C4-2B (cell line): ENCODE measurements around the gene LCNL1.

Experiments used
- H3K27ac ChIP-seq: fragments of 450-650 bp; 2 replicates; pipeline ENCODE4 v1.5.1; 2017
- ZFX ChIP-seq: fragments of 450-650 bp; IDR thresholded peaks from 2 replicates; pipeline ENCODE4 v1.6.1; 2017
- TF ChIP-seq, protein P1 (sequence below): fragments of 450-650 bp; conservative IDR thresholded peaks from 2 replicates; pipeline ENCODE4 v1.5.1; 2017; ENCODE audit warnings: mild to moderate bottlenecking

LCNL1 gene

DNA sequence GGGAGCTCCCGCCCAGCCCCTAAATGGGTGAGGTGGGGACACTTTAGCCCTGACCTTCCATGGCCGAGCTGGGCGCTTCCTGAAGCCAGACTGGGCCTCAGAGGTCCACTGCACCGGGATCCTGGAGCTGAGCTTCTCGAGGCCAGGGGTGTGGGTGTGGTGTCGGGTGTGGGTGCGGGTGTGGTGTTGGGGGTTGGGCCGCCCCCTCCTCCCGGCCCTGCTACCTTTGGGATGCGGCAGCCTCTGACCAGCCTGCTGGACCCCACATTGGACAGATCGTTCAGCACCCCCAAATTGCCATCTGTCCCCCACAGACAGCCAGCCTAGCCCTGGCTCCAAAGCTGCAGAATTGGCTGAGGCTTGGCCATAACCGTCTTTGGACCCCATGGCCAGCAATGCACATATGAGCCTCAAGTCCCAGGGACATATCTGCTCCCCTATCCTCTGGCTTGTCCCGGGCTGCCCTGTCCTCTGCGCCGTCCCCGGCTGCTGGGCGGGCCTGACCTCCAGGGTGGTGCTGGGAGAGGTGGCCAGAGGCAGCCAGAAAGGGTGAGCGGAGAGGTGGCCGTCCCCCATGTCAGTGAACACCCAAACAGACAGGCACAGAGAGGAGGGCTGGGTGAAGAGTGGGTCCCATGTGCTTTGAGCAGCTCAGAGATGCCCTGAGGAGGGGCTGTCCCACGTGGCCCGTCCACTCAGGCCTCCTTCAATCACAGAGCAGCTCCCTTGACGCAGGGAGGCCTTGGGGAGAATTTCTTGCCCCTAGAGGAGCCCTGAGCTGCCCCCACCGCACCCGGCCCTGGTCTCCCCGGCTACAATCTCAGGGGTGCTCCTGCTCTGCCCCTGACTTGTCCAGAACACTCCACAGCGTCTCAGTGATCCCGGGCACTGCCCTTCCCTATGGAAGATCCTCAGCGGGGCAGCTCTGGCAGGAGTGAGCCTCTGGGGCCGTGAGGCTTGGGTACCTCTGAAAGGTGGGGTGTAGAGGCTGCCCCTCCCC is 8.9 kb upstream of the LCNL1 start:
- no peak overlapping the region for H3K27ac ChIP-seq
- TF ChIP-seq, protein P1, sequence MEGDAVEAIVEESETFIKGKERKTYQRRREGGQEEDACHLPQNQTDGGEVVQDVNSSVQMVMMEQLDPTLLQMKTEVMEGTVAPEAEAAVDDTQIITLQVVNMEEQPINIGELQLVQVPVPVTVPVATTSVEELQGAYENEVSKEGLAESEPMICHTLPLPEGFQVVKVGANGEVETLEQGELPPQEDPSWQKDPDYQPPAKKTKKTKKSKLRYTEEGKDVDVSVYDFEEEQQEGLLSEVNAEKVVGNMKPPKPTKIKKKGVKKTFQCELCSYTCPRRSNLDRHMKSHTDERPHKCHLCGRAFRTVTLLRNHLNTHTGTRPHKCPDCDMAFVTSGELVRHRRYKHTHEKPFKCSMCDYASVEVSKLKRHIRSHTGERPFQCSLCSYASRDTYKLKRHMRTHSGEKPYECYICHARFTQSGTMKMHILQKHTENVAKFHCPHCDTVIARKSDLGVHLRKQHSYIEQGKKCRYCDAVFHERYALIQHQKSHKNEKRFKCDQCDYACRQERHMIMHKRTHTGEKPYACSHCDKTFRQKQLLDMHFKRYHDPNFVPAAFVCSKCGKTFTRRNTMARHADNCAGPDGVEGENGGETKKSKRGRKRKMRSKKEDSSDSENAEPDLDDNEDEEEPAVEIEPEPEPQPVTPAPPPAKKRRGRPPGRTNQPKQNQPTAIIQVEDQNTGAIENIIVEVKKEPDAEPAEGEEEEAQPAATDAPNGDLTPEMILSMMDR: no peak
- TF ChIP-seq ZFX: no peak

DNA sequence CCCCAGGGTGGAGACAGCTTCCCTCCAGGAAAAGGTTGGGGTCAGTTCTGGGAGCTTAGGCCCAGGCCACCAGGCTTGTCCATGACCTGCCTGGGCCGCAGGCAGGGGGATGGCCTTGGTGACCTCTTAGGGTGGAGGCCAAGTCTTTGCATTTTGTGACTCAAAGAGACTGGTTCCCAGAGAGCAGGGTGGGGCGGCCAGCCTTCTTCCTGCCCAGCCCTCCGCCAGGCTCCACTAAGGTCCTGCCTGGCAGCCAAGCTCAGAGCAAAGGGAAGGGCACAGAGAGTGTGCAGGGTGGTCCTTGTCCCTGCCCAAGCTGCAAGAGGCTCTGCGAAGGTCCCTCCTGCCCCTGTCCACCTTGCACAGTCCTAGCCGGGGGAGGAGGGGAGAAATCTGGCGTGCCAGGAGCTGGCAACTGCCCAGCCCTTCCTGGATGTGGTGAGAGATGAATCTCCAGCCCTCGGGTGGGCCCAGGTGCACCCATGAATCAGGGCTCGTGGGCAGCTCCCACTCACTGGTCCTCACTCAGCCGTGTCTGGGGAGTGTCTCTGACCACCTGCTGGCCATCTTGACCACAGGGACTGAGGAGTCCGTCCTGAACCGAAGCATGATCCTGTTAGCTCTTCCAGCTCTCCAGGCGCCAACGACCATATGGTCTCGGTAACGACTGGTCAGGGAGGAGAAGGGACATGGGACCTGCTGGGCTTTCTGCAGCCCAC is 7.8 kb upstream of the LCNL1 start:
- H3K27ac ChIP-seq: no peak overlapping the region
- no peak for TF ChIP-seq ZFX
- TF ChIP-seq, protein P1: no peak

DNA sequence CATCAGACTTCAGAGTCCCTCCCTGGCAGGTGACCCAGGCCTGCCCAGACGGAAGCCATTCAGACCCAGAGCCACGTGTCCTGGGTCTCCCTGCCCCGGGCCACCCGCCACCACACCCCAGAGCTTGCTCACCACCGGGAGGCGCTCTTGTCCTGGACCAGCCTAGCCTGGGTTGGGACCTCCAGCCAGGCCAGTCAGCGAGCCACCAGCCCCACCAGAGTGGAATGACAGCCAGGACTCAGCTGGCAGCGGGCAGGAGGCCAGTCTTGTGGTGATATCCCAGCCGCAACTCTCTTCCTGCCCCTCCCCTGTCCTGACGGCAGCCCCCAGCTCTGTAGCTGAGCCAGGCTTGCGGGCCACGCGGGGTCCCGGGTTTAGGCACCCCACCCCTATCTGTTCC is 7.1 kb upstream of the LCNL1 start:
- H3K27ac ChIP-seq: no peak overlapping the region

DNA sequence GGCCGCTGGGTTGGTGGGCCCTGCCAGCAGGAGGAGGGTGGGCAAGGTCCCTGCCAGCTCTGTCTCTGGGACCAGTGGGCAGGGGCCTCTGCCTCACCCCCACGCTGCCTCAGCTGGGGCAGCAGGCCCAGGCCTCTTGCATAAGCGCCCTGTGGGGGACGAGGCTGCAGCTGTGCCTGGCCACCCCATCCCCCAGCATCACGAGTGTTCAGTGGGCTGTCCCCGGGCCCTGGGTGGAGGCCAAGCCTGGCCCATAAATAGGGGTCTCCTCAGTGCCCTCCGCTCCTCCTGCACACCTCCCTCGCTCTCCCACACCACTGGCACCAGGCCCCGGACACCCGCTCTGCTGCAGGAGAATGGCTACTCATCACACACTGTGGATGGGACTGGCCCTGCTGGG is 5.6 kb upstream of the LCNL1 start, which contains the start of gene PTGDS:
Gene PTGDS, plus strand, starts transcription at position 282 of the 400 bp plus-strand sequence. Its CDS starts 75 bp downstream, at position 357.
- no peak within 1 kb of the TSS for H3K27ac ChIP-seq
- TF ChIP-seq, protein P1: no peak
- TF ChIP-seq ZFX: no peak

More for the DNA sequence above, 7.1 kb upstream of the LCNL1 start:
- no peak for TF ChIP-seq ZFX
- TF ChIP-seq, protein P1: no peak

DNA sequence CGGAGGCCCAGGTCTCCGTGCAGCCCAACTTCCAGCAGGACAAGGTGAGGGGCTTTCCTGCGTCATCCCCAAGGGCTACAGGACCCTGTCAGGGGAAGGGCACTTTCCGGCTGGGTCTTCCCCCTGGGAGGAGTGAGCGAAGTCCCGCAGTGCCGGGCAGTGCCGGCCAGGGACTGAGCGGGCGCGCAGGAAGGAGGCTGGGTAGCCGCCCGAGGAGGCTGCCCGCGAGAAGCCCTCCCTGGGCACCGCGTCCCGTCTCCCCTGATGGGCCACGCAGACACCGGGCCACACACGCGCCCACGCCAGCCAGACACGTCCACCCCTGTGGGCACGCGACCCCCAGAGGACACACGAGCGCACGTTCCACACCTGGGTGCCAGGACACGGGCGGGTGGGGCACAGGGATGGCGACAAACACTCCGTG is 5.1 kb upstream of the LCNL1 start:
- TF ChIP-seq ZFX: no peak
- TF ChIP-seq, protein P1: no peak
- H3K27ac ChIP-seq: no peak overlapping the region

DNA sequence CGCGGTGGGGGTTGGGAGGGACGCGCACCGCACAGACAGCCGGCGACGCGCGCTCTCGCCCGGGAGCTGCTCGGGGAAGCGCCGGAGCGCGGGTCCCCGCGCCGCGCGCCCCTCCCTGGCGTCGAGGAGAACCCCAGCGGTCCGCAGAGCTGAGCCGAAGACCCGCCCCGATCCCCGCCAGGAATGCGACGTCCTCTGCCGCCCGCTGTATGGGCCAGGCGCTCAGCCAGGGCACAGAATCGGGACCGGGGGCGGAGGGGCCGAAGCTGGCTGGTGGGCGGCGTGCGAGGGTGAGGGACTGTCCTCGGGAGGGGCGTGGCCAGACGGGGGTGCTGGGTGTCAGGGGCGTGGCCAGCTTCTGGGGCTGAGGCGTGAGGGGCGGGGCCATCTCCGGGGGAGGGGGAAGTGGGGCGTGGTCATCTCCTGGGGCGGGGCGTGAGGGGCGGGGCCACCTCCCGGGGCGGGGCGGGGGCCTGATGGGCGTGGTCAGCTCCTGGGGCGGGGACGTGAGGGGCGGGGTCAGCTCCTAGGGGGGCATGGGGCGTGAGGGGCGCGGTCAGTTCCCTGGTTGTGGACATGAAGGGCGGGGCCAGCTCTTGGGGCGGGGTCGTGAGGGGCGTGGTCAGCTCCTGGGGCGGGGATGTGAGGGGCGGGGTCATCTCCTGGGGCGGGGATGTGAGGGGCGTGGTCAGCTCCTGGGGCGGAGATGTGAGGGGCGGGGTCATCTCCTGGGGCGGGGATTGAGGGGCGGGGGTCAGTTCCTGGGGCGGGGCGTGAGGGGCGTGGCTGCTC is 4.5 kb upstream of the LCNL1 start:
- TF ChIP-seq ZFX: no peak
- TF ChIP-seq, protein P1: no peak
- no peak overlapping the region for H3K27ac ChIP-seq
